Testis (tissue), 2 donors: ENCODE results near the gene MGAT3.

Source experiments
- POLR2A ChIP-seq: fragments of 450-650 bp; IDR thresholded peaks from one replicate; pipeline ENCODE4 v1.6.1; 2017; ENCODE audit warnings: antibody characterized with exemption, mild to moderate bottlenecking, moderate library complexity
- TF ChIP-seq, protein P1 (sequence below), 3 experiments: fragments of 450-650 bp in 2 of 3; fragments of 200-600 bp in 1 of 3; sonication (generic) in 1 of 3; IDR thresholded peaks; one replicate each; pipeline ENCODE4 v1.5.1; 2016 to 2019; ENCODE audit warnings: antibody characterized with exemption in 3 of 3, mild to moderate bottlenecking in 2 of 3, moderate library complexity in 1 of 3

GRCh38 chr22:39511226-39511625 lies 54.4 kb downstream of the MGAT3 start:
- TF ChIP-seq, protein P1, sequence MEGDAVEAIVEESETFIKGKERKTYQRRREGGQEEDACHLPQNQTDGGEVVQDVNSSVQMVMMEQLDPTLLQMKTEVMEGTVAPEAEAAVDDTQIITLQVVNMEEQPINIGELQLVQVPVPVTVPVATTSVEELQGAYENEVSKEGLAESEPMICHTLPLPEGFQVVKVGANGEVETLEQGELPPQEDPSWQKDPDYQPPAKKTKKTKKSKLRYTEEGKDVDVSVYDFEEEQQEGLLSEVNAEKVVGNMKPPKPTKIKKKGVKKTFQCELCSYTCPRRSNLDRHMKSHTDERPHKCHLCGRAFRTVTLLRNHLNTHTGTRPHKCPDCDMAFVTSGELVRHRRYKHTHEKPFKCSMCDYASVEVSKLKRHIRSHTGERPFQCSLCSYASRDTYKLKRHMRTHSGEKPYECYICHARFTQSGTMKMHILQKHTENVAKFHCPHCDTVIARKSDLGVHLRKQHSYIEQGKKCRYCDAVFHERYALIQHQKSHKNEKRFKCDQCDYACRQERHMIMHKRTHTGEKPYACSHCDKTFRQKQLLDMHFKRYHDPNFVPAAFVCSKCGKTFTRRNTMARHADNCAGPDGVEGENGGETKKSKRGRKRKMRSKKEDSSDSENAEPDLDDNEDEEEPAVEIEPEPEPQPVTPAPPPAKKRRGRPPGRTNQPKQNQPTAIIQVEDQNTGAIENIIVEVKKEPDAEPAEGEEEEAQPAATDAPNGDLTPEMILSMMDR (IDR thresholded peaks at IDR 0.05) = no peak
- no peak for TF ChIP-seq POLR2A
